Sigmoid colon (tissue), 3 donors: ENCODE measurements around the gene NLRX1.

Experiments
- POLR2A ChIP-seq, 2 donors: fragments of 450-650 bp; IDR thresholded peaks; one replicate each; pipeline ENCODE4 v1.6.1; 2016; ENCODE audit warnings: antibody characterized with exemption in 2 of 2, mild to moderate bottlenecking in 2 of 2, moderate library complexity in 2 of 2
- TF ChIP-seq, protein P1 (sequence below), 4 experiments: fragments of 450-650 bp in 3 of 4; fragments of 200-600 bp in 1 of 4; IDR thresholded peaks; one replicate each; pipeline ENCODE4 v1.5.1; 2016 to 2019; ENCODE audit warnings: antibody characterized with exemption in 4 of 4, mild to moderate bottlenecking in 3 of 4, moderate library complexity in 2 of 4

DNA sequence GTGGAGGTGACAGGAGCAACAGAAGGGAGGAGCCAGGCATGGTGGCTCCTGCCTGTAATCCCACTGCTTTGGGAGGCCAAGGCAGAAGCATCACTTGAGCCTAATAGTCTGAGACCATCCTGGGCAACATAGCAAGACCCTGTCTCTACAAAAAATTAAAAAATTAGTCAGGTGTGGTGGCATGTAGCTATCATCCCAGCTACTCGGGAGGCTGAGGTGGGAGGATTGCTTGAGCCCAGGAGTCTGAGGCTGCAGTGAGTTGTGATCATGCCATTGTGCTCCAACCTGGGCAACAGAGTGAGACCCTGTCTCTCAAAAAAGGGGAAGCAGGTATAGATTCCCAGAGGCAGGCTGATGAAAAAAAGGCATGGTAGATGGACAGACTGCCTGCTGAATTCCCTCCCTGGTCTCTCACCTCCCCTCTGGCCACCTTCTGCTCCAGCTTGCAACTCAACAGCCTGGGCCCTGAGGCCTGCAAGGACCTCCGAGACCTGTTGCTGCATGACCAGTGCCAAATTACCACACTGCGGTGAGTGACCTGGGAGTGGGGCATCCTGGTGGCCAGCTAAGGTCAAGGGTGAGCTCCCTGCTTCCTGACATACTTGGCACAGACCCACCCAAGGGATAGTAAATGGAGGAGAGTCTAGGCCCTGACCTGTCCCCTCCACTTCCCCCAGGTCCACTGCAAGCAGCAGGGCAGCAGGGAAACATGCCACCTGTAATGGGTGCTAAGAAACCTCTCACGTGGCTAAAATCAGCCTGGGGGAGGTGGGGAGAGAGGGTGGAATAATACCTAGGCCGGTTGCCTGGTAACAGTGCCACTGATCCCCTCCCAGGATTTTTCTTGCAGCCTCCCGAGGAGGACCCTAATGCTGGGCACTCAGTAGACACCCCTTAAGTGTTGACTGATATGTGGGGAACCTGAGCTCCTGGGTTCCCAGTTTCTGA, 12.5 kb downstream of the NLRX1 start:
- TF ChIP-seq, protein P1, sequence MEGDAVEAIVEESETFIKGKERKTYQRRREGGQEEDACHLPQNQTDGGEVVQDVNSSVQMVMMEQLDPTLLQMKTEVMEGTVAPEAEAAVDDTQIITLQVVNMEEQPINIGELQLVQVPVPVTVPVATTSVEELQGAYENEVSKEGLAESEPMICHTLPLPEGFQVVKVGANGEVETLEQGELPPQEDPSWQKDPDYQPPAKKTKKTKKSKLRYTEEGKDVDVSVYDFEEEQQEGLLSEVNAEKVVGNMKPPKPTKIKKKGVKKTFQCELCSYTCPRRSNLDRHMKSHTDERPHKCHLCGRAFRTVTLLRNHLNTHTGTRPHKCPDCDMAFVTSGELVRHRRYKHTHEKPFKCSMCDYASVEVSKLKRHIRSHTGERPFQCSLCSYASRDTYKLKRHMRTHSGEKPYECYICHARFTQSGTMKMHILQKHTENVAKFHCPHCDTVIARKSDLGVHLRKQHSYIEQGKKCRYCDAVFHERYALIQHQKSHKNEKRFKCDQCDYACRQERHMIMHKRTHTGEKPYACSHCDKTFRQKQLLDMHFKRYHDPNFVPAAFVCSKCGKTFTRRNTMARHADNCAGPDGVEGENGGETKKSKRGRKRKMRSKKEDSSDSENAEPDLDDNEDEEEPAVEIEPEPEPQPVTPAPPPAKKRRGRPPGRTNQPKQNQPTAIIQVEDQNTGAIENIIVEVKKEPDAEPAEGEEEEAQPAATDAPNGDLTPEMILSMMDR (IDR thresholded peaks at IDR 0.05) = no peak
- TF ChIP-seq POLR2A (IDR thresholded peaks at IDR 0.05) = no peak
